ENCODE measurements around the gene CPED1. TPM values are rescaled to one million over a fixed set of nuclear protein-coding genes. Genes with fewer than 3 reads are reported as not detected.

CPED1 gene
- total RNA-seq, 1 donor from 2014 or later = 4.3 TPM

DNA sequence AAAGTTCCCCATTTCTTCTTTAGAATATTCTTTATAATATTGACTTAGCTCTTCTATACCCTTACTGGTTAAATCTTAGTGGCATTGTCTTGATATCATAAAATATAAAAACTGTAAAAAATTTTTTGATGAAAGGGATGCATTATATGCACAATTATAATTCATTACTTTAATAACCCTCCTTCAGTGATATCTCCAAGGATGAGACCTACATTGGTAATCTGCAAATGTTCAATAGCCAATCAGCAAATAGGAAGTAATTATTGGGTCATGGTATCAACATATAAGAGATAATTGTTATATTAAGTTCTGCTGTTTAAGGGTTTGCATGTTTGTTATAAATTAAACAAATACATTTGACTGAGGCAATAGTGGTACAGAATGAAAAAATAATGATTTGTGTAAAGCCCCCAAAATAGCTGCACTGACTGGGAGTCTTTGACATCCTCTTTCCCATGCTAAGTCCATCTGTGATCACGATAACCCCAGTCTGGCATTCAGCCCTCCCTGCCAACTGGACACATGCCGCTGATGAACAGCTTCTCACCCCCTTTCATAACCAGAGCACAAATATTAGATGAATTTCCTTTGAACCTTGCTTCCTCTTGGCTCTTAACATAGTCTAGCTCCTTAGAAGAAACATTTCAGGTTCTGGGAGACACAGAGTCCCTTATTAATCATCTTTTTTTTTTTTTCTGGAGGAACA, 169.5 kb downstream of the CPED1 start:
- TF ChIP-seq, protein P1, sequence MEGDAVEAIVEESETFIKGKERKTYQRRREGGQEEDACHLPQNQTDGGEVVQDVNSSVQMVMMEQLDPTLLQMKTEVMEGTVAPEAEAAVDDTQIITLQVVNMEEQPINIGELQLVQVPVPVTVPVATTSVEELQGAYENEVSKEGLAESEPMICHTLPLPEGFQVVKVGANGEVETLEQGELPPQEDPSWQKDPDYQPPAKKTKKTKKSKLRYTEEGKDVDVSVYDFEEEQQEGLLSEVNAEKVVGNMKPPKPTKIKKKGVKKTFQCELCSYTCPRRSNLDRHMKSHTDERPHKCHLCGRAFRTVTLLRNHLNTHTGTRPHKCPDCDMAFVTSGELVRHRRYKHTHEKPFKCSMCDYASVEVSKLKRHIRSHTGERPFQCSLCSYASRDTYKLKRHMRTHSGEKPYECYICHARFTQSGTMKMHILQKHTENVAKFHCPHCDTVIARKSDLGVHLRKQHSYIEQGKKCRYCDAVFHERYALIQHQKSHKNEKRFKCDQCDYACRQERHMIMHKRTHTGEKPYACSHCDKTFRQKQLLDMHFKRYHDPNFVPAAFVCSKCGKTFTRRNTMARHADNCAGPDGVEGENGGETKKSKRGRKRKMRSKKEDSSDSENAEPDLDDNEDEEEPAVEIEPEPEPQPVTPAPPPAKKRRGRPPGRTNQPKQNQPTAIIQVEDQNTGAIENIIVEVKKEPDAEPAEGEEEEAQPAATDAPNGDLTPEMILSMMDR (conservative IDR thresholded peaks at IDR 0.05) = no peak
- no peak overlapping the region for H3K27ac Mint-ChIP-seq (ENCODE audit: unreplicated experiment)

DNA sequence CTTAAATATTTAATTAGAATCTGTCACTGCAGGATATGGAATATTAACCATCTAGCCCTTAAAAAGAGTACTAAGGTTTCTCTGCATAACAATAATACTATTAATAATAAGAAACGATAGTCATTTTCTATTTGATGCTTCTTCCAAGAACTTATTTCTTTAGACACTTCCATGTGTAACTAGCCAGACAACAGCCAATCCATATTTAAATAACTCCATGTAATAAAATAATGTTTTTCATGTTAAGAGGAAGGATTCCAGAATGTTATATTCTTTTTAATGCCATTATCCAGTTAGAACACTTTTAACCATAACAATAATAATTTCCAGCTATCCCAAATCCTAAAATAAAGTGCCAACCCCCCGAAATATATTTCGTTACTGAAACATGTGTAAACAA, 170.2 kb downstream of the CPED1 start:
- DNase-seq (ENCODE audit: low read depth, low spot score) = no peak
- Mint-ChIP-seq H3K9me3 (peaks cover 7% of the 10 kb centered on the region), H3K4me1 (no peaks in the 10 kb centered on the region), H3K36me3 (ENCODE audit: low read depth) (no peaks in the 10 kb centered on the region), H3K4me3 (no peak overlapping the region), H3K27ac (ENCODE audit: unreplicated experiment) (no peak overlapping the region), H3K27me3 (ENCODE audit: low read depth) (no peaks in the 10 kb centered on the region)
- TF ChIP-seq, protein P1 (conservative IDR thresholded peaks at IDR 0.05) = no peak

More for the DNA sequence above, 169.5 kb downstream of the CPED1 start:
- H3K4me3 Mint-ChIP-seq = no peak overlapping the region
- H3K4me1 Mint-ChIP-seq = no peaks in the 10 kb centered on the region
- no peaks in the 10 kb centered on the region for H3K27me3 Mint-ChIP-seq (ENCODE audit: low read depth)
- peaks cover 7% of the 10 kb centered on the region for H3K9me3 Mint-ChIP-seq
- H3K36me3 Mint-ChIP-seq (ENCODE audit: low read depth) = no peaks in the 10 kb centered on the region
- no peak for DNase-seq (ENCODE audit: low read depth, low spot score)

DNA sequence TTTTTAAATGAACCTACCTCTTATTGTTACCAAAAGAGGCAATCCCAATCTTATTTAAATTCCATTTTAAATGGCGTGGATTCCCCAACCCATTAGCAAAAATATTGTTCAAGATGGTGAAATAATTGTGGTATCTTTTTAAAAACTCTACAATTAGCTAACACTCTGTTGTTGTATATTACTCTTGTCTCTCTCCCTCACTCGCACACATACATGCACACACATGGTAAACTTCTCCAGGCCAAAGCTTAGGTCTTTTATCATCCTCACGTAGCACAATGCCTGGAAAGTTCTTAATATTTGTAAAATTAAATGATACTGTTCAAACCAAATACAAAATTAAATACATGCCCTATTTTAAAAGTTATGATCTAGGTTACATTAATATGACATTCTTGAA, 171.0 kb downstream of the CPED1 start:
- no peaks in the 10 kb centered on the region for H3K36me3 Mint-ChIP-seq (ENCODE audit: low read depth)
- no peak for DNase-seq (ENCODE audit: low read depth, low spot score)

DNA sequence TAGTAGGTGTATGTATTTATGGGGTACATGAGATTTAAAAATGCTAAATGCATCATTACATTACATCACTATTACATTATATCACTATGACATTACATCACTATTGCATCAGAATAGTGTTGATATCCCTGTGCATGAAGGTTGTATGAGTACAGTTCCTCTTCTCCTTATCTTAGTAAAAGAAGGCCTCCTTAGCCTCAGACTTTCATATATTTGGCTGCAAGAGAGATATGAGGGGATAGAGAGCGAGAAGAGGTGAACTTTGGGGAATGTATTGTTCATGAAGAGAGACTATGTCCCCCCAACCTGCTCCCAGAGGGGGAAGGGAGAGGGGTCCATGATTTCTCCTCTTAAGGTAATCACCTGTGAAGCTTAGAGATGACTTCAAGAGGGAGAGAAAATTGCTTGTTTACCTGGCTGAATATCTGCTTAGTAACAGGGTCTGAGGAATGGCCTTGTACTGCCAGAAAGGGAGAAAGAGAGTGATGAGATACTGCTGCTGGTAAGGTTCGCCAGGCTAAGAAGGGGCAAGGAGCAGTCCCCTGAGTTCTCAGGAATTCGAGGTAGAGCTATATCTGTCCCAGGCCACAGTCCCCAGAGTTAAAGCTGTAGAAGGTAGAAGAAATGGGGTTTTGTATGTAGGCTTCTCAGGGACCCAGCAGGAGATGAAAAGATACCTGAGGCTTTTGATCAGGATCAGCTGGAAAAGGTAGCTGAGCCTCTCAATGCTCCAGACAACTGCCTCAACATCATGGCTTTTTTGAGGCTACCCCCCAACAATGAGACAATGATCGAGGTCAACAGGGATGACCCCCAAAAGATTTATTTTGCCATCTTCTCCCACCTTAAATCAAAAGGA, 171.9 kb downstream of the CPED1 start:
- TF ChIP-seq, protein P1 (conservative IDR thresholded peaks at IDR 0.05) = no peak
- no peaks in the 10 kb centered on the region for H3K27me3 Mint-ChIP-seq (ENCODE audit: low read depth)
- no peak overlapping the region for H3K4me3 Mint-ChIP-seq
- H3K4me1 Mint-ChIP-seq = no peaks in the 10 kb centered on the region
- H3K36me3 Mint-ChIP-seq (ENCODE audit: low read depth) = no peaks in the 10 kb centered on the region
- H3K27ac Mint-ChIP-seq (ENCODE audit: unreplicated experiment) = no peak overlapping the region
- peaks cover 7% of the 10 kb centered on the region for H3K9me3 Mint-ChIP-seq
- DNase-seq (ENCODE audit: low read depth, low spot score) = no peak

More for the DNA sequence above, 171.0 kb downstream of the CPED1 start:
- H3K4me1 Mint-ChIP-seq = no peaks in the 10 kb centered on the region
- H3K4me3 Mint-ChIP-seq = no peak overlapping the region
- H3K27ac Mint-ChIP-seq (ENCODE audit: unreplicated experiment) = no peak overlapping the region
- TF ChIP-seq, protein P1 (conservative IDR thresholded peaks at IDR 0.05) = no peak
- H3K9me3 Mint-ChIP-seq = peaks cover 7% of the 10 kb centered on the region
- no peaks in the 10 kb centered on the region for H3K27me3 Mint-ChIP-seq (ENCODE audit: low read depth)

DNA sequence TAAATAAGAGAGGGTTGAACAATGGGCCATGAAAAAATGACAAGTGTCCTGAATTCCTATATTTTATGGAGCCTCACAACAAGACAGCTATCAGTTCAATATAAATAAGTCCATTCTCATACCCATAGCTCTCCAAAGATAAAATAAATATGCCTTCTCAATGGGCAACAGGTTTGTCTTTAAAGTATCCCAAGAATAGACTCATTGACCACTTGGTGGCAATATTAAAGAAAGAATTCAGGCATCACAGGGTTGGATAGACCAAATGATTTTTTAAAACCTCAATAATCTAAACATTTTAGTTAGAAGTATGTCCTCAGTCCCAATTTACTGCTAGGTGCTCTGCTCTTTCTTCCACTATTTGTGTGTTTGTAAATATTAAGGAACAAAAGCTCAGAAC, 175.2 kb downstream of the CPED1 start:
- Mint-ChIP-seq H3K36me3 (ENCODE audit: low read depth) (no peaks in the 10 kb centered on the region), H3K9me3 (peaks cover 4% of the 10 kb centered on the region), H3K27me3 (ENCODE audit: low read depth) (no peaks in the 10 kb centered on the region), H3K4me1 (peaks cover 9% of the 10 kb centered on the region), H3K27ac (ENCODE audit: unreplicated experiment) (no peak overlapping the region), H3K4me3 (no peak overlapping the region)
- TF ChIP-seq, protein P1 (conservative IDR thresholded peaks at IDR 0.05) = no peak
- no peak for DNase-seq (ENCODE audit: low read depth, low spot score)
